HG03442 (cell line): Measurements from ENCODE around the gene PCA3.

Experiments used
- ATAC-seq: cut with Tn5 transposase; IDR thresholded peaks from one replicate; pipeline ENCODE4 v1.9.1; 2021; ENCODE audit warnings: mild to moderate bottlenecking, moderate library complexity; ENCODE audit not compliant: unreplicated experiment

The PCA3 gene

GRCh38 chr9:76756268-76756640, 8.0 kb upstream of the PCA3 start:
- peak; percentile 20 for ATAC-seq

- ATAC-seq: no peak
These were observed 7.1 kb upstream of the PCA3 start for GRCh38 chr9:76756941-76757673.

- ATAC-seq: no peak
These were observed 5.8 kb upstream of the PCA3 start for GRCh38 chr9:76758476-76758875.

- no peak for ATAC-seq
These were observed 4.5 kb upstream of the PCA3 start for GRCh38 chr9:76759732-76760131.

GRCh38 chr9:76761448-76761847, 2.8 kb upstream of the PCA3 start:
- no peak for ATAC-seq

GRCh38 chr9:76766126-76766525, 1.9 kb downstream of the PCA3 start:
- no peak for ATAC-seq

- ATAC-seq: no peak
These were observed 8.6 kb downstream of the PCA3 start for GRCh38 chr9:76772686-76773445.

GRCh38 chr9:76784881-76785280, 20.6 kb downstream of the PCA3 start:
- no peak for ATAC-seq

GRCh38 chr9:76785501-76785900, 21.3 kb downstream of the PCA3 start:
- no peak for ATAC-seq

GRCh38 chr9:76787677-76788076, 23.4 kb downstream of the PCA3 start:
- ATAC-seq: no peak

GRCh38 chr9:76789840-76790239, 25.6 kb downstream of the PCA3 start:
- no peak for ATAC-seq

- ATAC-seq: no peak
These were observed 29.7 kb downstream of the PCA3 start for GRCh38 chr9:76793784-76794431.

GRCh38 chr9:76796296-76796695, 32.1 kb downstream of the PCA3 start:
- no peak for ATAC-seq

- ATAC-seq: peak; percentile 74
These were observed 34.3 kb downstream of the PCA3 start for GRCh38 chr9:76798527-76798926.

GRCh38 chr9:76799473-76799872, 35.2 kb downstream of the PCA3 start:
- no peak for ATAC-seq

- ATAC-seq: no peak
These were observed 36.7 kb downstream of the PCA3 start for GRCh38 chr9:76800901-76801300.

- no peak for ATAC-seq
These were observed 38.8 kb downstream of the PCA3 start for GRCh38 chr9:76803083-76803482.

GRCh38 chr9:76803762-76804161, 39.5 kb downstream of the PCA3 start:
- no peak for ATAC-seq

GRCh38 chr9:76808636-76809035, 44.4 kb downstream of the PCA3 start:
- ATAC-seq: no peak

- peak; percentile 83 for ATAC-seq
These were observed 46.2 kb downstream of the PCA3 start for GRCh38 chr9:76810377-76810957.

- no peak for ATAC-seq
These were observed 48.4 kb downstream of the PCA3 start for GRCh38 chr9:76812591-76812990.

- ATAC-seq: no peak
These were observed 53.3 kb downstream of the PCA3 start for GRCh38 chr9:76817489-76817888.
